KMS-11 (cell line): ENCODE results near the gene MZF1.

ENCODE experiments used
- H2AFZ ChIP-seq: fragments of 200-600 bp; sonication (generic); 2 replicates; pipeline ENCODE4 v1.6.1; 2016; ENCODE audit warnings: antibody characterized with exemption, mixed run types, low read depth
- H3K27ac ChIP-seq: fragments of 200-600 bp; sonication (generic); 2 replicates; pipeline ENCODE4 v1.6.1; 2016; ENCODE audit warnings: mild to moderate bottlenecking, mixed run types
- H3K27me3 ChIP-seq: fragments of 200-600 bp; sonication (generic); 2 replicates; pipeline ENCODE4 v1.6.1; 2017; ENCODE audit warnings: mild to moderate bottlenecking, low read depth, mixed run types, moderate library complexity; ENCODE audit not compliant: insufficient read depth
- H3K36me3 ChIP-seq: fragments of 200-600 bp; sonication (generic); 2 replicates; pipeline ENCODE4 v1.6.1; 2017; ENCODE audit warnings: mild to moderate bottlenecking, mixed run types; ENCODE audit not compliant: insufficient read depth
- H3K4me1 ChIP-seq: fragments of 200-600 bp; sonication (generic); 2 replicates; pipeline ENCODE4 v1.6.1; 2016; ENCODE audit warnings: mild to moderate bottlenecking, low read depth, mixed run types; ENCODE audit not compliant: poor library complexity, severe bottlenecking
- H3K4me2 ChIP-seq: fragments of 200-600 bp; sonication (generic); 2 replicates; pipeline ENCODE4 v1.7.0; 2016; ENCODE audit warnings: mild to moderate bottlenecking, mixed run types
- H3K4me3 ChIP-seq: fragments of 200-600 bp; sonication (generic); IDR thresholded peaks from 2 replicates; pipeline ENCODE4 v1.6.1; 2017; ENCODE audit warnings: low read depth, low read length, mixed read lengths; ENCODE audit not compliant: insufficient read depth
- H3K79me2 ChIP-seq: fragments of 200-600 bp; sonication (generic); 2 replicates; pipeline ENCODE4 v1.6.1; 2016; ENCODE audit warnings: low read depth, mixed run types; ENCODE audit not compliant: insufficient read depth
- H3K9ac ChIP-seq: fragments of 200-600 bp; sonication (generic); 2 replicates; pipeline ENCODE4 v1.6.1; 2016; ENCODE audit warnings: mild to moderate bottlenecking, mixed run types
- H4K20me1 ChIP-seq: fragments of 200-600 bp; sonication (generic); 2 replicates; pipeline ENCODE4 v1.6.1; 2016; ENCODE audit warnings: mild to moderate bottlenecking, mixed run types; ENCODE audit not compliant: insufficient read depth
- TF ChIP-seq, protein P1 (sequence below): fragments of 200-600 bp; sonication (generic); conservative IDR thresholded peaks from 2 replicates; pipeline ENCODE4 v1.6.1; 2017; ENCODE audit warnings: low read depth, mild to moderate bottlenecking, antibody characterized with exemption, low read length, moderate library complexity, mixed read lengths

The MZF1 gene

DNA sequence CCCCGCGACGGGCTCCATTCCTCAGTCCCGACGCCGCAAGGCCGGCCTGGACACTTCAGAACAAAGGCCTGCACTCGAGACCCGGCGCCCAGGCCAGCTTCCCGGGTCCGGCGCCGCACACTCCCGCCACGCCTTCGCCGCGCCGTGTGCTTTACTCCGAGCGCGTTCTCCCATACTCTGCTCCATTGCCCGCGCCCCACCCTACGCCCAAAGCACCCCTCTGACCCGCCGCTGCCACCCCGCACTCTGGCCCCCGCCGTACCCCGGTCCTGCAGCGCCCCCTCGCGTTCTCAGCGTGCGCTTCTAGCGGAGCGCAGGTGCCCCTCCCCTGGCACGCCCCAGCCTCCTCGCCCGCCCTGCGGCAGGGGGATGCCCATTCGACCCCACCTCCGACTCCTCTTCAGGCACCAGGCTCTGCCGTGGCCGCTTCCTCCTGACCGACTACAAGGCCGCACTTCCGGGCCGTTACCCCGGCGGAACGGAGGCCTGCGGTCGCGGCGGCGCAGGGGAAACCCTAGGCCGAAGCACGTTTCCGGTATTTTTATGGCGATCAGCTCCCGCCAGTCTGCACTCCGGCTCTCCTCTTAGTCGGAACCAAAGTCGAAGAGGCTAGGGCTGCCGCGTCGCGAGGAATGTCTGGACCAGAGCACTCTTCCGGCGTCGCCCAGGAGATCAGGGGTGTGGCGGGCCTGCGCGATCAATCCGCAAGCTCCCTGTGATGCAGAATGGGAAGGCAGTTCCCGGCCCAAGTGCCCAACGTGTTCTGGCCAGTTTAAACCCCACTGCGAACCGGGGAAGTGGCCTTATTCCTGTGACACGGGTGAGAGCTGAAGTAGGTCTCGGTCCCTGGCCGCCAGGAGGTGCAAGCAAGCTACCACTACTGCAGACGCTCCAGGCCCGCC is 53.5 kb downstream of the MZF1 start, which contains the start of gene ZBTB45:
TSS of gene ZBTB45 (minus strand) at position 456 of the 902 bp plus-strand sequence. CDS start 2,137 bp downstream, outside the sequence.
- Histone ChIP-seq H3K4me3 (no peak within 1 kb of the TSS), H4K20me1 (no peaks in the 10 kb centered on the region), H3K4me2 (peak within 1 kb of the TSS; percentile 62), H3K9ac (peak within 1 kb of the TSS; percentile 90), H3K79me2 (peaks cover 22% of the 10 kb centered on the region), H2AFZ (peak within 1 kb of the TSS; percentile 82), H3K4me1 (peaks cover 23% of the 10 kb centered on the region), H3K36me3 (no peaks in the 10 kb centered on the region), H3K27me3 (no peaks in the 10 kb centered on the region), H3K27ac (peak within 1 kb of the TSS; percentile 83)
- TF ChIP-seq, protein P1, sequence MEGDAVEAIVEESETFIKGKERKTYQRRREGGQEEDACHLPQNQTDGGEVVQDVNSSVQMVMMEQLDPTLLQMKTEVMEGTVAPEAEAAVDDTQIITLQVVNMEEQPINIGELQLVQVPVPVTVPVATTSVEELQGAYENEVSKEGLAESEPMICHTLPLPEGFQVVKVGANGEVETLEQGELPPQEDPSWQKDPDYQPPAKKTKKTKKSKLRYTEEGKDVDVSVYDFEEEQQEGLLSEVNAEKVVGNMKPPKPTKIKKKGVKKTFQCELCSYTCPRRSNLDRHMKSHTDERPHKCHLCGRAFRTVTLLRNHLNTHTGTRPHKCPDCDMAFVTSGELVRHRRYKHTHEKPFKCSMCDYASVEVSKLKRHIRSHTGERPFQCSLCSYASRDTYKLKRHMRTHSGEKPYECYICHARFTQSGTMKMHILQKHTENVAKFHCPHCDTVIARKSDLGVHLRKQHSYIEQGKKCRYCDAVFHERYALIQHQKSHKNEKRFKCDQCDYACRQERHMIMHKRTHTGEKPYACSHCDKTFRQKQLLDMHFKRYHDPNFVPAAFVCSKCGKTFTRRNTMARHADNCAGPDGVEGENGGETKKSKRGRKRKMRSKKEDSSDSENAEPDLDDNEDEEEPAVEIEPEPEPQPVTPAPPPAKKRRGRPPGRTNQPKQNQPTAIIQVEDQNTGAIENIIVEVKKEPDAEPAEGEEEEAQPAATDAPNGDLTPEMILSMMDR: peak; percentile 80

DNA sequence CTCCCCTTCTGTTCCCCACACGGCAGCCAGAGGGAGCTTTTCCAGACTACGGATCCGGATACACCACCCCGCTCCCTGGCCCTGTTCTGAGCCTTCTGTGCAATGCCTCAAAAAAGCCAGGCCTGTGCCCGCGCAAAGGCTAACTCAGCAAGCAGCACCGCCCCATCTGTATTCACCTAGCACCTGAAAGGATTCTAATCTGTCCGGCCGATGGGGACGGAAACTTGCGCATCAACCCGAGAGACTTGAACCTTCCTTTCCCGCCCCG is 54.1 kb downstream of the MZF1 start:
- H3K4me1 ChIP-seq: peaks cover 23% of the 10 kb centered on the region

DNA sequence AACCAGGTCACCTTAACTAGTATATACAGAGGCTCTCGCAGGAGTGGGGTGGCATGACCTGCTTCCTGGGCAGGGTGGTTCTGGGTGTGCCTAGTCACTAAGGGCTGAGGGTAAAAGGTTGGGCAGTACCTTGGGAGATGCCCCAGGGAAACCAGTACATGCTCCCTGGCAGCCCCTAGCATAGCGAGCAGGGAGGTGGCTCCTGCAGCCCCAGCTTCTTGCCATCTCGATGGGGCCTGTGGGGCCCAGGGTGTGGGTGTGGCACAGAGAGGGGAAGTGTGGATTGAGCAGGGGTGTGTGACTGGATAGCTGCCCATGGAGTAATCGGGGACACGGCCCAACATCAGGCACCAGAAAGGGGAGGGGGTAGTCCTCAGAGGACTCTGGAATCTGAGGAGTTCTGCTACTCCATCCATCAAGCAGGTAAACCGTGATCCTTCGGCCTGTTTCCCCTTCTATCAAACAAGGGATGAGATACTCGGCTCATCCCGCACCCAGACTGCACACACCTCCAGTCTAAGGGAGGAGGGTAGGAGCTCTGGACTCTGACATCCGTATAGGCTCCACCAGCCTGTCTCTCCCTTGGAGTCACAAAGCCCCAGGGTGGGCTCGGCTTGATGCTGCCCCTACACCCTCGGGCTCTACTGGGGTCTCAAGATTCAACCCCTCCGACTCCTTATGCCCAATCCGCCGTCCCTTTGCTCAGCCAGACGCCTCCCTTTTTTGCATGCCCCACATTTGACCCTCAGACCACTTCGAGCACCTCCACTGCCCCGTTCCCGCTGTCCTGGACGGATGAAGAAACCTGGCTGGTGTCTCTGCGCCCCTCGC is 54.7 kb downstream of the MZF1 start:
- Histone ChIP-seq H3K36me3 (no peaks in the 10 kb centered on the region), H3K27me3 (no peaks in the 10 kb centered on the region), H3K79me2 (peaks cover 25% of the 10 kb centered on the region), H2AFZ (peak overlapping the region; percentile 82), H3K27ac (peak overlapping the region; percentile 83), H3K4me1 (peaks cover 27% of the 10 kb centered on the region), H4K20me1 (no peaks in the 10 kb centered on the region), H3K4me3 (no peak overlapping the region), H3K4me2 (peak overlapping the region; percentile 51), H3K9ac (peak overlapping the region; percentile 90)
- TF ChIP-seq, protein P1: no peak

More for the DNA sequence above, 54.1 kb downstream of the MZF1 start:
- Histone ChIP-seq H3K4me2 (peak overlapping the region; percentile 51), H3K4me3 (no peak overlapping the region), H3K79me2 (peaks cover 25% of the 10 kb centered on the region), H3K36me3 (no peaks in the 10 kb centered on the region), H4K20me1 (no peaks in the 10 kb centered on the region), H3K27ac (peak overlapping the region; percentile 83), H3K9ac (peak overlapping the region; percentile 90), H2AFZ (peak overlapping the region; percentile 82), H3K27me3 (no peaks in the 10 kb centered on the region)
- TF ChIP-seq, protein P1: no peak

DNA sequence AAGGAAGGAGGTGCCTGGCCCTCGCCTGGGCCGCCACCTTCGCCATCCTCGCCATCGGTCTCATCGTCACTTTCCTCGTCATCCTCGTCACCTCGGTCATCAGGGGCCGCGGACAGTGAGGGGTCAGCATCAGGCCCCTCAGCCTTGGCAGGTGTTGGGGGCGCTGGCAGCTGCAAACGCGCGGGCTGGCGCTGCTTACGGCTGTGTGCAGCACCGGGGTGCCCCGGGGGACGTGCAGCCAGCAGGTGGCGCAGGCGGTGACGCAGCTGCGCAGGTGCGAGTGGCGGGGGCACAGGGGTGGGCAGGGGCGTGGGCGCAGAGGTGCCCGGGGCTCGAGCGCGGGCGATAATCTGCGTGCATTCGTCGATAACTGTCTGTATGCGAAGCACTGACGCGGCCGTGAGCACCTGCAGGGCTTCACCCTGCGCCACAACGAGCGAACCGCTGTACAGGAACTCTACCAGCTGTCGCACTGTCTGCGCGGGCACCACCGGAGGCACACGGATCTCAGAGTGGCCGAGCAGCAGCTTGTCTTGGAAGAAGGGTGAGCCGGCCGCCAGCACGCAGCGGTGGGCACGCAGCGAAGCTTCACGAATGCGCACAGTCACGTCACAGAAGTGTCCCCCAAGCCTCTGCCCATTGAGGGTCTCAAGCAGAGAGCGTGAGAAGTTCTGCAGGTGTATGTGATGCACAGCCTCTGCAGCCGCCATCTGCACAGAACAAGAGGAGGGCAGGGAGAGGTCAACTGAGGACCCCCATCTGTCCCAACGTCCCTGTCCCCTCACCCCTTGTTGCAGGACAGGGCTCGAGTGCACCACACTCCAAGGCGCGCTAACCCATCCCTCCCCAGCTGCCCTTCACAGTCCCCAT is 55.9 kb downstream of the MZF1 start:
- Histone ChIP-seq H4K20me1 (no peaks in the 10 kb centered on the region), H3K36me3 (no peaks in the 10 kb centered on the region), H3K9ac (no peak overlapping the region), H3K4me3 (no peak overlapping the region), H2AFZ (no peak overlapping the region), H3K27me3 (no peaks in the 10 kb centered on the region), H3K4me1 (peaks cover 30% of the 10 kb centered on the region), H3K27ac (no peak overlapping the region), H3K4me2 (no peak overlapping the region), H3K79me2 (peaks cover 25% of the 10 kb centered on the region)
- TF ChIP-seq, protein P1: 0 out of 2 replicates have a peak, but pooled peaks have one; percentile 14
